Testis (tissue), 5 donors: ENCODE results near the gene CEP104. TPM values are rescaled to one million over a fixed set of nuclear protein-coding genes. Genes with fewer than 3 reads are reported as not detected.

Experiments
- DNase-seq: peaks from one replicate; pipeline ENCODE4 v3.0.0-alpha.2; 2019
- H3K27ac ChIP-seq, 2 donors: fragments of 200-600 bp; sonication (generic); one replicate each; pipeline ENCODE4 v1.5.1; 2019
- H3K27me3 ChIP-seq: fragments of 200-600 bp; sonication (generic); one replicate; pipeline ENCODE4 v1.5.1; 2019
- H3K36me3 ChIP-seq: fragments of 200-600 bp; sonication (generic); one replicate; pipeline ENCODE4 v1.5.1; 2017; ENCODE audit warnings: low read depth; ENCODE audit errors: missing control alignments
- H3K4me1 ChIP-seq: fragments of 200-600 bp; sonication (generic); one replicate; pipeline ENCODE4 v1.5.1; 2019
- H3K4me3 ChIP-seq, 2 donors: fragments of 200-600 bp; sonication (generic); one replicate each; pipeline ENCODE4 v1.5.1; 2017 to 2019
- H3K9me3 ChIP-seq: fragments of 200-600 bp; sonication (generic); one replicate; pipeline ENCODE4 v1.5.1; 2017
- CTCF ChIP-seq, 3 experiments: fragments of 450-650 bp in 2 of 3; fragments of 200-600 bp in 1 of 3; sonication (generic) in 1 of 3; IDR thresholded peaks; one replicate each; pipeline ENCODE4 v1.5.1; 2016 to 2019; ENCODE audit warnings: antibody characterized with exemption in 3 of 3, mild to moderate bottlenecking in 2 of 3, moderate library complexity in 1 of 3
- POLR2A ChIP-seq: fragments of 450-650 bp; IDR thresholded peaks from one replicate; pipeline ENCODE4 v1.6.1; 2017; ENCODE audit warnings: antibody characterized with exemption, mild to moderate bottlenecking, moderate library complexity
- WGBS, 2 donors: methylation state at CpG; one replicate each; pipeline ENCODE4 v1.1.5; 2018; 5-methylcytosine and 5-hydroxymethylcytosine counted together
- intact Hi-C: fragments of 100-400 bp; cut with DNase I; formaldehyde crosslinking; loops from one replicate; pipeline ENCODE4 v1.15.1; 2023; ENCODE audit warnings: low total_unique reads
- long read RNA-seq, 2 donors: transcript quantifications; one replicate each; lab custom pipeline, GENCODE V29; 2026
- polyA plus RNA-seq: library from polyadenylated mRNA; stranded (reverse); fragments of 350-450 nt; fragmentation: Illumina TruSeq; extraction: RNeasy Lipid Tissue Mini Kit (QIAGEN cat#74804); gene quantifications from one replicate; pipeline ENCODE4 v1.2.3, GENCODE V29; 2014; ENCODE audit warnings: low read depth, low replicate concordance; ENCODE audit not compliant: insufficient read depth
- total RNA-seq, 2 donors: library from RNA; depleted of rRNA; stranded (reverse); fragments of >200 nt; gene quantifications; one replicate each; pipeline ENCODE4 v1.2.3, GENCODE V29; 2016

Gene CEP104
- total RNA-seq (10 to 100 TPM; 41.5 to 55.1 TPM), polyA plus RNA-seq (80.4 TPM)
- long read RNA-seq, donor 1, partial matches to known transcripts, result 0 of 3 reads
- long read RNA-seq, donor 1, other reads (novel, unspliced or antisense), result 0 of 3 reads
- long read RNA-seq, donor 2, full-length matches to known transcripts, result 1 of 1 reads
- long read RNA-seq, donor 2, partial matches to known transcripts, result 0 of 1 reads
- long read RNA-seq, donor 2, other reads (novel, unspliced or antisense), result 0 of 1 reads

GRCh38 chr1:3856923-3857790, at the start of gene CEP104, which contains the start of gene DFFB:
Gene CEP104 (minus strand): TSS chr1:3857211. CDS start chr1:3852407, 4,804 bp downstream.
Gene DFFB (plus strand): TSS chr1:3857476. CDS start chr1:3857604, 128 bp downstream.
- intact Hi-C loops, result no loop called here
- Histone ChIP-seq H3K36me3 (no peaks in the 10 kb centered on the region), H3K27ac (peak within 1 kb of the TSS; percentile 40 to 80), H3K4me1 (peaks cover 9% of the 10 kb centered on the region), H3K27me3 (no peaks in the 10 kb centered on the region), H3K9me3 (no peaks in the 10 kb centered on the region), H3K4me3 (peak within 1 kb of the TSS; percentile 87 to 97)
- peak; percentile 93 for DNase-seq
- WGBS, 2 donors, result 0 to 1% methylated on average over 7 to 72 of the region's 73 CpGs
- peak in 2 of 3 experiments; percentile 4 to 12 for TF ChIP-seq CTCF (IDR thresholded peaks at IDR 0.05)
- TF ChIP-seq POLR2A, result no peak

GRCh38 chr1:3906672-3907020, 49.6 kb upstream of the CEP104 start:
- intact Hi-C loops, result no loop called here
- peaks cover 6% of the 10 kb centered on the region for H3K4me1 ChIP-seq
- no peak overlapping the region for H3K4me3 ChIP-seq
- H3K27me3 ChIP-seq, result no peaks in the 10 kb centered on the region
- no peaks in the 10 kb centered on the region for H3K9me3 ChIP-seq
- no peaks in the 10 kb centered on the region for H3K36me3 ChIP-seq
- TF ChIP-seq POLR2A (no peak), CTCF (IDR thresholded peaks at IDR 0.05) (no peak)
- no peak overlapping the region for H3K27ac ChIP-seq
- 84 to 86% methylated on average over 10 to 11 of the region's 11 CpGs for WGBS, 2 donors
- no peak for DNase-seq

GRCh38 chr1:3905953-3906671, 49.1 kb upstream of the CEP104 start:
- no peaks in the 10 kb centered on the region for H3K9me3 ChIP-seq
- no peak for TF ChIP-seq POLR2A
- no peak for TF ChIP-seq CTCF (IDR thresholded peaks at IDR 0.05)
- no peak for DNase-seq
- WGBS, 2 donors, result 83 to 92% methylated on average over 13 to 18 of the region's 18 CpGs
- H3K4me3 ChIP-seq, result no peak overlapping the region
- H3K36me3 ChIP-seq, result no peaks in the 10 kb centered on the region
- no peak overlapping the region for H3K27ac ChIP-seq
- intact Hi-C loops, result no loop called here
- H3K27me3 ChIP-seq, result no peaks in the 10 kb centered on the region
- peaks cover 6% of the 10 kb centered on the region for H3K4me1 ChIP-seq

- DNase-seq, result no peak
- no peaks in the 10 kb centered on the region for H3K9me3 ChIP-seq
- intact Hi-C loops, result no loop called here
- H3K4me1 ChIP-seq, result peaks cover 6% of the 10 kb centered on the region
- no peaks in the 10 kb centered on the region for H3K36me3 ChIP-seq
- no peak overlapping the region for H3K27ac ChIP-seq
- H3K27me3 ChIP-seq, result no peaks in the 10 kb centered on the region
- TF ChIP-seq POLR2A, result no peak
- TF ChIP-seq CTCF (IDR thresholded peaks at IDR 0.05), result no peak
- 91 to 94% methylated on average over 17 to 19 of the region's 19 CpGs for WGBS, 2 donors
- no peak overlapping the region for H3K4me3 ChIP-seq
Measured at GRCh38 chr1:3905266-3905952, 48.4 kb upstream of the CEP104 start.
